Measurements from ENCODE around the gene PLCL1.

The PLCL1 gene

DNA sequence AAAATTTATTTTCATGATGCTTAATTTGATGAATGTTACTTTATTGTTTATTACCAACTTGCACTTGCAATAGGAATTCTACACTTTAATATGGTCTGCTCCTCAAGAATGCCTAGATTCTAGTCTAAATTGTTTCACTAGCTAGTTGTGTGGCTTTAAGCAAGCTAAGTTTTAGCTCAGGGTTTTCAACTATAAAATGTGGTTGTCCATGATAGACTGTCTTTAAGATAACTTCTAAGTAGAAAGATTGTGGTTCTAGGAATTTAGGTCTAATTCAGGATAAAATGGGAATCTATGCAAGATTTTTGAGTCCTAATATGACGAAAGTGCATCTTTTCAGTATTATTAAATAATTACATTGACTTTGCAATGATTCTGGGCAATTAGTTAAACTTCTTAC lies 294.0 kb downstream of the PLCL1 start:
- no peak for FAIRE-seq
- no peak for DNase-seq (ENCODE audit: insufficient read length, low spot score)

DNA sequence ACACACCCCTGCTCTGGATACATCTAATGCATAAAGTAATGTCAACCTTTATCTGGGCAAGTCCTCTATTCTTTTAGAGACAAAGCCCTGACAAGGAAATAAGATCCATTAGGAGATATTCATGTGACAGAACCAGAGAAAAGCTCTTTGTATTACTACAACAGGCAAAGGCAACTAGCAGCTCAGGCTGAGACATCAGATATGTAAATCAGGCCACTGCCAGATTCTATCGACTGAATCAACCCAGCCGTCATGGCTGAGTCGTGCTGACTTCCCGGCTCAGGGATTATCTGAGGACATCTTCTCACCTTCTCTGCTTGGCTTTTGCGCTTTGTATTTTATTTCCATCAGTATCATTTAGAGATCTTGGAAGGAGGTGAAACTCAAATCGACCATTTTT lies 294.5 kb downstream of the PLCL1 start:
- no peak for FAIRE-seq
- no peak for DNase-seq (ENCODE audit: insufficient read length, low spot score)

DNA sequence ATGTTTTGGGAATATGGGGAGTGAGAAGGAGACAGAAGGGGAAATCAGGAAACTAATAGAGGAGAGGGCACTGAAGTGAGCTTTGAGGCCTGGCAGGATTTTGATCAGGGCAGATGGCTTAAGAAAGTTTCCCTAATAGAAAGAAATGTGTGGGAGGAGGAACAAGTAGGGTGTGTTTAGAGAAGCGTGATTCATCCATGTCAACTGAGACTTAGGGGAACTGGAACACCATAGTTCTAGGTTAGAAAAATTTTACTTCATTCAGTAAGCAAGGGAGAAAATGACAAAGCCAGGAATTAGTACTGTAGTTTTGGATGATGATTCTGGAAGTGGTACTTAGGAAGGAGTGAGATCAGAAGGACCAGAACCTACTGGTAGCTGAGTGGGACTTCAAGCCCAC lies 296.0 kb downstream of the PLCL1 start:
- DNase-seq (ENCODE audit: insufficient read length, low spot score) (no peak), FAIRE-seq (no peak)

DNA sequence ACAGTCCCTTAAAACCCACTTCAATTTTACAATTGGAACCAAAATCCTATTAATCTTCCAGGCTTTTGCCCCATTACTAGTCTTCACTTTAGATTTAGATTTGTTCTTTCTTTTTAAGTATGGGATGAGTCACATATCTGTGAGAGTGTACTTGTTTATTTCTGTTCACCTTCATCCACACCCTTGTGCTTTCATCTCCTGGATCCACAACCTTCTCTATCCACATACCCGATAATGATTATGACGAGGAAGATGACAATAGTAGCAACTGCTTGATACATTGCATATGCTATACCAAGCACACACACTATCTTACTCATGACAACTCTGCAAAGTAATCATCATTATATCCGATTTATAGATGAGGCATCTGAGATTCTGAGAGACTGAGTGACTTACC lies 297.3 kb downstream of the PLCL1 start:
- FAIRE-seq, result no peak

DNA sequence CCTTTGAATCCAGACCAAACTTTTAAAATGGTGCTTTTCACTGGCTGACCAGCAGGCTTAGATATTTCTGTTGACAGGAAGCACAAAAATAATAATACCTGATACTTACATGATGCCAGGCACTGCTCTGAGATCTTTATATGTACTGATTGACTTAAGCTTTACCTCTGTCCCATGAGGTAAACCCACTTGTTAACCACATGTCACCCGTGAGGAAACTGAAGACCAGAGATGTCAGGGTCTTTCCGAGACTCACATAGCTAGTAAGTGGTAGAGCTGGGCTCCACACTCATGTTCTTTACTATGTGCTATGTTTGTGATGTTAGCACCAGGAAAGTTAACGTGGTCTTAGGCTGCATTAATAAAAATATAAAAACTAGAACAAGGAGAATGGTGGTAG lies 297.7 kb downstream of the PLCL1 start:
- FAIRE-seq, result no peak
- no peak for DNase-seq (ENCODE audit: insufficient read length, low spot score)

More for the DNA sequence above, 297.3 kb downstream of the PLCL1 start:
- DNase-seq (ENCODE audit: insufficient read length, low spot score), result no peak

DNA sequence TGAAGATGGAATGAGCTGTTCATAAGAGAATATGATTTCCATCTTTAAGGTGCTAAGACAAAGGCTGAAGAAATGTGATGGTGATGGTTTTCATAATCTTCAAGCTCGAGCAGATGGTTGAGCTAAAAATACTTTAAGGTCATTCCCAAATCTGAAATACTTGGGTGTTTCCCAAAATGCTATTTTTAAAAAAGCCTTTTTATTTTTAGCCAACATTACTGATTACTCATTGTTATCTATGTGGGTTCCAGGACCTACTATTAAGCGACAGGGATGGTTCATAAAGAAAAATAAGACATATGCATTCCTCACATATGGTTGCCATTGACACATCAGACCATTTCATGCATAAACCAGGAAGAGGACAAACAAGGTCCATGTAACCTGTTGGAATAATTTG lies 298.5 kb downstream of the PLCL1 start:
- no peak for FAIRE-seq
- no peak for DNase-seq (ENCODE audit: insufficient read length, low spot score)

DNA sequence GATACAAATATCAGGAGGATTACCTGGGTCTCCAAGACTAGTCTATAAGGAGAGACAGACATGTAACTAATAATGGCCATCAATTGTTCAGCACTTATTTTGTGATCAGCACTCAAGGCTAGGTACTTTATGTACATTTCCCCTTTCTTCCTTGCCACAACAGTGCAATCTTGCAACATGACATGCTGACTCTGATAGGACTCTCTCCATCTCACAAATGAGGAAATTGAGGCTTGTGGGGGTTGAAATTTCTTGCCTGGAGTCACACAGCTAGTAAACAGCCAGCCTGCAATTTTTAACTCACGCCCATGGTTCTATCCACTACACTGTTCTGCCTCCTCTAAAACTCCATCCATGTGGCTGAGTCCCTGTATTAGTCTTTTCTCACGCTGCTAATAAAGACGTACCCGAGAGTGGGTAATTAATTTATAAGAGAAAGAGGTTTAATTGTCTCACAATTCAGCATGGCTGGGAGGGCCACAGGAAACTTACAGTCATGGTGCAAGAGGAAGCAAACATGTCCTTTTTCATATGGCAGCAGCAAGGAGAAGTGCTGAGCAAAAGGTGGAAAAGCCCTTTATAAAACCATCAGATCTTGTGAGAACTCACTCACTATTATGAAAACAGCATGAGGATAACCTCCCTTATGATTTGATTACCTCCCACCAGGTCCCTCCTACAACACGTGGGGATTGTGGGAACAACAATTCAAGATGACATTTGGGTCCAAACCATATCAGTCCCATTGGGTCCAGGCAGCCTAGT lies 302.4 kb downstream of the PLCL1 start:
- FAIRE-seq, result no peak
- DNase-seq (ENCODE audit: insufficient read length, low spot score), result no peak

DNA sequence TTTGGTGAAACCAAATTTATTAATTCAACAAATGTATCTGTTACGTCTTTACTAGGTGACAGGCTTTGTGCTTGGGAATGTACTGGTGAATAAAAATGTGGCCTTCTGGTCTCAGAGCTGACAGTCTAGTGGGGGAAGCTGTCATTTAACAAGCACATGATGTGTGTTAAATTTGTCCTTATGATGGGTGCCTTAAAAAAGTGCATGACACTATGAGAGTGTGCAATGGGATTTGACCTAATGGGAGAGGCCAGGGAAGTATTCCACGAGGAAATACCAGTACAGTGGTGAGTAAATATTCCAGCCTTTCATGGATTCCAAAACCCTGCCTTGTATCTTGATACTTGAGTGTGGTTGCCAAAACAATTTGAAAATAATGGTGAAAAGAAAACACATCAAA lies 308.9 kb downstream of the PLCL1 start:
- DNase-seq (ENCODE audit: insufficient read length, low spot score) (no peak), FAIRE-seq (no peak)

DNA sequence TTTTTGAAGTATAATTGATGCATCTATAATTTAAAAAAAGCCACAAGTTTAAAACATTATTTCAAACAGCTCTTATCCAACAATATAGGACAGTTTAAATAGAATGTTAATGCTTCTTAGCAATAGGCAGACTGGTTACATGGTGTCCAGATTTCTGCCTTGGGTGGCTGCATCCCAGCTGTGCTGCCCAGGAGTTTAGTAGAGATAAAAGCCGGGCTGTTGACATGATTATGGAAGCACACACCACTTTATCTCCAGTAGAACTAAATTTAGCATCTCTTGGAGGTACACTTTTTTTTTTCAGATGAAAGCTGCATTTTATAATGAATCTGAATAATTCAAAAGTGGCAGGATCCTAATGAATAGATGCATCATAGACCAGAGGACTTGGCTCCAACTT lies 309.7 kb downstream of the PLCL1 start:
- DNase-seq (ENCODE audit: insufficient read length, low spot score), result no peak
- no peak for FAIRE-seq

DNA sequence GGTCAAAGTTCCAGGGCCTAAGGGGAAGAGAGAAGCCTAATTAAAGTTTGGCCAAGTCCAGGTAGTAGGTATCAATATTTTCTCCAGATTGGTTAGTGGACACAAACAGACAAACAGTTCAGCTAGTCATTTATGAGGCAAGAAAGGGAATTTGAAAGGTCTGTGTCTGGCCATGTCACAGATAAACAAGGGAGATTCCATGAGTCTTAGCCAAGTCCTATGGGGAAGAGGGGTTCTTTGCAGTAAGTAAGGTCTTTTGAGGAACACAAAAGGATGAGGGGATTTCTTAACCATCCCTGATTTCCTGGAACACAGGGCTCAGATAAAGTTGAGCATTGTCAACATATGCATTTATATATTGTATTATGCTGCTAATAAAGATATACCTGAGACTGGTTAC lies 310.8 kb downstream of the PLCL1 start:
- DNase-seq (ENCODE audit: insufficient read length, low spot score), result no peak
- FAIRE-seq, result no peak

DNA sequence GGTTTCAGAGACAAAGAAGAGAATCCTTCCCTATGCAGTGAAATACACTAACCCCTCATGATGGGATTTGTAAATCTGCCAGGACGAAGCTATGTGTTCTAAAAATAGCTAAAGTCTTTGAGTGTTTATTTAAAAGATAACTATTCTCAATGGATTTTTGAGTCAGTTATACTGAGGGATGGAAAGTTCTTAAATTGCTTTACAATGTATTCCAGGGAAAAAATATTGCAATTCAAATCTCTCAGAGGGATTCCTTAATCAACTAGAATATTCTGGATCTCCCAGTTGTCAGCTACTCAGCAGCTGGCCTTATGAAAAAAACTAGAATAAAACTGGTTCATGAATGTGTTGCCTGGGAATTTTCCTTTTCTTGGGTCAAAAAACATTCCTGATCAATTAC lies 312.4 kb downstream of the PLCL1 start:
- no peak for DNase-seq (ENCODE audit: insufficient read length, low spot score)
- FAIRE-seq, result no peak

DNA sequence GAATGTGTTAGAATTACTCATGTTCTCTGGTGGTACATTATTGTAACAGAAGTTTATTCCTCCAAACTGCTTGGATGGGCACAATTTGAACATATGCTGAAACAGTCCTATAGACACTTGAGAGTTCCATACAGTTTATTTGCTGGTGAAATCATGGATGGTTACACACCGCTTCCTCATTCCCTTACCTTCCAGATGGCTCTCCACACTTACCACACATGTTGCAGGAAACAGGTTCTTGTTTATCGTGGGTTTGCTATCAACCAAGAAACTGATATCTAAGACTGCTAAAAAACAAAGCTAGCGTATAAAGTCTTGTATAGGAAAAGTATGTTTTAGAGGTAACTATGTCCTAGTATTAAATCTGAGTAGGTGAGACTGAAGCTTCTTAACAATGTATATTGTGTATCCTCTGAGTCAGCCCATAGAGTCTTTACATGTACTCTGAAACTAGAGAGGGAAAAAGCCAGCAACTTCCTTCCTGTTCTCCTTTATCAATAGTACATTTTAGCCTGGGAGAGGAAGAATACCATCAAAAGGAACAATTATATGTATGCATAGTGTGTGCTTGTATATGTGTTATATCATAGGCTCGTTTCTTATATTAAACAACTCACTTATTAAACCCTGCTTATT lies 313.1 kb downstream of the PLCL1 start:
- FAIRE-seq, result no peak
- DNase-seq (ENCODE audit: insufficient read length, low spot score), result no peak

DNA sequence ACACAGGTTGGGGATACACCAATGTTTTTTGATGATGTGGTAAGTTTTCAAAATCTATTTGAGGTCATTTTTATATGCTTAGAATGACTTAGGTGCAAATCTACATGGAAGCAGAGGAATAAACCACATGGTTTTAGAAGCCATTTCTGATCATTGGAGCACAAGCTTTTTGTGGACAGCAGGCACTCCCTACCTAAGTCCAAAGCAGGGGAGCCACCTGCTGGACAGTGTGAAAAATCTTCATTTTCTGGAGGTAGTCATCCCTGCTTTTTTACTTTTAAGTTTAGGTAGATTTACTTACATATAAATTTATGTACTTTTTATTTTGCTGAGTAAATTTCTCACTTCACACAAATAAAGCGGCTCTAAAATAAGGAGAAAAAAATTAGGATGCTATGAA lies 323.2 kb downstream of the PLCL1 start:
- DNase-seq (ENCODE audit: insufficient read length, low spot score), result peak; percentile 9

DNA sequence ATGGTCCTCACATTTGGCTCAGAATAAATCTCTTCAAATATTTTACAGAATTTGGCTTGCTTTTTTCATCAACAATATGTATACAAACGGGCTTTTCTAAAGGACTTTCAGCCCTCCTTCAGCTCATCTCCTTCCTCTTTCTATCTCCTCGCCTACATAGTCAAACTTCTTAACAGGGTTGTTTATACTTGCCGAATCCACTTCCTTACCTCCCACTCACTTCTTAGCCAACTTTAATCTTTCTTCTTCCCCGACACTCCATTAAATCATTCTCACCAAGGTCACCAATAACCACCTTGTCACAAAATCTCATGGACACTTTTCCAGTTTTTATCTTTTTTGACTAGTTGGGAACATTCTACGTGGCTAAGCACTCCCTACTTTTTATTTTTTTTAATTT lies 325.2 kb downstream of the PLCL1 start:
- no peak for DNase-seq (ENCODE audit: insufficient read length, low spot score)
- FAIRE-seq, result no peak

More for the DNA sequence above, 323.2 kb downstream of the PLCL1 start:
- no peak for FAIRE-seq

DNA sequence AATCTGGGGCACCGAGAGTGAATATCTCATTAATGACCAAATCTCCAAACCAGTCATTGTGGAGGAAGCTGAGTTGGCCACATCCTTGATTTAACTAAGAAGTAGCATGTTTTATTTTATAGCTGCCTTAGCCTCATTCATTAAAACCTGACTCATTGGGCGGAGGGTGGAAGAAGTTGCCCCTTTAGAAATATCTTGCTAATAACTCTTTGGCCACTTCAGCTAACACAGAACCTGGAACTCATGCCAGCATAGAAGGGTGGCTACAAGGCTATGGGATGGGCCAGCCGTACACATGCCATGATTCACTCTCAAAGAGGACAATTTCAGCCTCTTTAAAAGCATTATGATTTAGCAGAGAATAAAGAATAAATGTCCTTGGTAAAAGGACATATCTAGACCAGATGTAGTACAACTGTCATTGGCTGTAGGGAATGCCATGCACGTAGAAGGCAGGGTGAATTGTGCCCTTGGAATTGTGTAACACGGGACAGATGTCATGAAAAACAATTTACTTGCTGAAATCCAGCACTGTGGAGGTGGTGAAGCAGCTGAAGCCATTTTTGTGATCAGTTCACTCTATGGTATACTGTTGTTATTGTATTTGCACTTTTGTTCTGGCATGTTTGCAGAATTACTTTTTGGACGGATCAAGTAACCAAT lies 330.0 kb downstream of the PLCL1 start:
- DNase-seq (ENCODE audit: insufficient read length, low spot score), result no peak
- no peak for FAIRE-seq

DNA sequence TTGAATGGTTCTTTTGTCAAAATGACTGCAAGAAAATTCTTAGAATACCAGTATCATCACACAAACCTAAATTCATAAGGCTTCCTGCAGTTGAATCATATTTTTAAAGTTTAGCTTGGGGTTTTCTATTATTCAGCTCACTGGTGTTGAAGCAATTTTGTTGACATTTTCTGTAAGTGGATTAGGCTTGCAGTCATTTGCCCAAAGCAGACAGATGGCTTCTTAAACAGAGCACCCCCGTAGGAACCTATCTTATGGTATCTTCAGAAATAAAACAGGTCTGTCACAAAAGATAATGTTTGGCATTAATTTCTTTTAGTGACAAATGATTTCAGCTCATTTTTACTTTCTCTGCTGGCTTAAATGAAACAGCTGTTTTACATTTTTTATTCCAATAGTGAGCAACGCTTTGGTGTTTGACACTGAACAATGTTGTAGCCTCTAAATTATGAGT lies 331.1 kb downstream of the PLCL1 start:
- FAIRE-seq, result no peak
- DNase-seq (ENCODE audit: insufficient read length, low spot score), result no peak

DNA sequence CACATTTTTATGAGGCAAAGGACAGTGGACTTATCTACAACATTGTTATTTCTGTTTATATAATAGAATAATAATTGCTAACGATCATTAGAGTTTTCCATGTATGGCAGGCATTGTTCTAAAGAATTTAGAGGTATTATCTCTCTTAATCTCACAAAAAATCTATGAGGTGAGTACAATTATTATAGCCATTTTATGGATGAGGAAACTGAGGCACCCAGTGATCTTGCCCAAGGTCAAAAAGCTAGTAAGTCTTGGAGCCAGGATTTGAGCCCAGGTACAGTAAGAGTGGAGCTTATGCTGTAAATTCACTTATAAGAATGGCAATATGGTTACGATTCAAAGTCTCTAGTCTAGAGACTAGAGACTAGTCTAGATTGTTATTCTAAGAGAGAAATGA lies 331.7 kb downstream of the PLCL1 start:
- DNase-seq (ENCODE audit: insufficient read length, low spot score) (no peak), FAIRE-seq (no peak)

DNA sequence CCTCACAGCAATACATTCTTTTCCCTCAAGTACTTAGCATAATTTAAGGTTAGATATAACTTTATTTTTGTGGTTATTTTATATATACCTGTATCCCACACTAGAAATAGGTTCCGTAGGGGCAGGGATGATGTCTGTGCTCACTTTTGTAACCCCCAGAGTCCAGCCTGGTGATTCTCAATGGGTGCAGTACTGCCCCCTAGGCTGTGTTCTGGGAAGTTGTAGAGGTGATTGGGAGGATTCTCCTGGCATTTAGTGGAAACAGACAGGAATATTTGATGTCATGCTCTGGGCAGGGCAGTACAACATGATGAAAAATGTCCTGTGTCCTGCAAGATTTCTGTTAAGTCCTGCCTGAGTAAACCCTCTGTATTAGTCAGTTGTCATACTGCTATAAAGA lies 333.3 kb downstream of the PLCL1 start:
- FAIRE-seq (no peak), DNase-seq (ENCODE audit: insufficient read length, low spot score) (no peak)

DNA sequence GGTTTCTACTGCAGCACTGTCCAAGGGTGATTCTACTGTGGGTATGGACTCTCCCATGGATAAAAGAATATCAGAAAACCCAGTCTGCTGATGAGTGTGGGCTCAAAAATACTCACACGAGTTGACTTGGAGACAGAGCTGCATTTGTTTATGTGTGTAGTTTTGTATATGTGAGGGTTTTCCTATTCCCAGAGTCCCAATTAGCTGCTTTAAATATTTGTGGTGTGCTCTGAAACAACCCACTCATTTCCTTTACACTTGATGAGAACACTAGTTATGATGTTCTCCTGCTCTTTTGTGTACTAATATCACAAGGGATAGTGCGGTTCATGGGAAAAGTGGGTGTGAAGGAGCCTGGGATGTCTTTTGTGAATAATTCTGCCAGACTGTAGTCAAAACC lies 337.3 kb downstream of the PLCL1 start:
- DNase-seq (ENCODE audit: insufficient read length, low spot score) (no peak), FAIRE-seq (no peak)

DNA sequence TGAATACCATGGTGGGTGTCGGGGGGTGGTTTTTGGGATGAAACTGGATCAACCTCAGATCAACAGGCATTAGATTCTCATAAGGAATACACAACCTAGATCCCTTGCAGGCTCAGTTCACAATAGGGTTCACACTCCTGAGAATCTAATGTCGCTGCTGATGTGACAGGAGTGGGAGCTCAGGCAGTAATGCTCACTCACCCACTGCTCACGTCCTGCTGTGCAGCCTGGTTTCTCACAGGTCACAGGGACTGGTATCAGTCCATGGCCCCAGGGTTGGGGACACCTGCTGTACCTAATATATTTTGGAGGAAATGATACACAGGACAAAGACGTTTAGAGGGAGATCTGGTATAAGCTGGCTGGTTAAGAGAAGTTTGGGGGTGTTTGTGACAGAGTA lies 338.8 kb downstream of the PLCL1 start:
- FAIRE-seq (no peak), DNase-seq (ENCODE audit: insufficient read length, low spot score) (no peak)

DNA sequence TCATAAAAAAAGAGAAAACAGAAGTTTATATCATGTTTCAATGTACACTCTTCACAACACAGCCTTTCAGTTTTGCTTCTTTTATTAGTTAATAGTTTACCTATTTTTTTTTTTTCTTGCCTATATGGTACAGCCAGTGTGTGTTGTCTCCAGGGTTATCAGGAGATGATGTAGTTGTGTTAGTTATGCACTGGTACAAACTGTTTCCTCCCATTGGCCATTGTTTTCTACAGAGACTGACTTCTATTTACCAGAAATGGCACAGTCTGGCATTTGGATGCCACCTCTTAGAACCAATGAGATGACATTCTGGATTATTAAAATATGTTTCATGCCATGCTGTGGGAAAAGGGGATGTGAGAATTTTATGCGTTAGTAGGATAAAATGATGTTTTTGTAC lies 339.4 kb downstream of the PLCL1 start:
- DNase-seq (ENCODE audit: insufficient read length, low spot score) (no peak), FAIRE-seq (no peak)

DNA sequence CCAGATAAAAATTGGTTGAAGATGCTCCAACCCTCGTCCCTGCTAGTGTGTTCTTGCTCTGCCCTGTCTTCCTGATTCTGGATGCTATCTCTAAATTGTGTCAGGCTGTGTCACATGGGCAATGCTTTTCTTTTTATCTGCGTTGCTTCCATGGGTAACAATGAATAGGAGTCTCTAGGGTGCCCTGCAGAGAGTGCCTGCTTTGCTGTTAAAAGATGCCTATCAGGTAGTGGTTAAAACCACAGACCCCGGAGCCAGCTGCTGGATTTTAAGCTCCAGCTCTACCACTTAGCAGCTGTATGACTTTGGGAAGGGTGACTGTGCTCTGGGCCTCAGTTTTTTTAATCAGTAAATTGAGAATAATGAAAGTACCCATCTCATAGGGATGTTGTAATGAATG lies 340.3 kb downstream of the PLCL1 start:
- DNase-seq (ENCODE audit: insufficient read length, low spot score), result no peak

More for the DNA sequence above, 340.3 kb downstream of the PLCL1 start:
- FAIRE-seq, result no peak
